IPS-15b (cell line): Measurements from ENCODE around the gene COL21A1.

Experiments used
- H3K27me3 ChIP-seq: one replicate; pipeline ENCODE4 v1.6.1; 2013; ENCODE audit warnings: low read length; ENCODE audit not compliant: control insufficient read depth, insufficient read depth
- H3K36me3 ChIP-seq: one replicate; pipeline ENCODE4 v1.6.1; 2013; ENCODE audit warnings: low read length; ENCODE audit not compliant: control insufficient read depth, insufficient read depth
- H3K4me1 ChIP-seq: one replicate; pipeline ENCODE4 v1.6.1; 2013; ENCODE audit warnings: mild to moderate bottlenecking, low read length; ENCODE audit not compliant: control insufficient read depth, insufficient read depth
- H3K4me3 ChIP-seq: one replicate; pipeline ENCODE4 v1.5.1; 2013; ENCODE audit warnings: low read depth, low read length
- H3K9ac ChIP-seq: one replicate; pipeline ENCODE4 v1.6.1; 2013; ENCODE audit warnings: low read depth, mild to moderate bottlenecking, low read length
- H3K9me3 ChIP-seq: one replicate; pipeline ENCODE4 v1.6.1; 2013; ENCODE audit warnings: mild to moderate bottlenecking, low read length; ENCODE audit not compliant: control insufficient read depth, insufficient read depth

Gene COL21A1

GRCh38 chr6:56040889-56041301, 206.5 kb downstream of the COL21A1 start:
- no peaks in the 10 kb centered on the region for H3K27me3 ChIP-seq
- no peak overlapping the region for H3K9ac ChIP-seq
- no peaks in the 10 kb centered on the region for H3K4me1 ChIP-seq
- no peak overlapping the region for H3K4me3 ChIP-seq
- H3K9me3 ChIP-seq: no peaks in the 10 kb centered on the region
- H3K36me3 ChIP-seq: no peaks in the 10 kb centered on the region

DNA sequence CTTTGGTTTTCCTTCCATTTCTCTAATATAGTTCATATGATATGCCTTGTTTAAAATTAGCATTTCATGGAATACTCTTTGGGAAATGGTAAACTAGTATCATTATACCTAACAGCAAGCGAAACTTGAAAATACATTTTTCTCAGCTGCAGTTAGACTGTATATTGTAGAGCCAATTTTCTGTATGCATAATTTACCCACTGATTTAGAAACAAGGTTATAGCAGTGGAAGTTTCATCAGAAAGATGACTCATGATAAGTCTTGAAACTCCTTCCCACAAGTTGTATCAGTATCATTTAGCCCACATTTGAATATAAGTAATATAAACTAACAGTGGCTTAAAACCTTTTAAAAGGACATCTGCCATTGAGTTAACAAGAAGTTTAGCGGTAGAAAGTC, 207.2 kb downstream of the COL21A1 start:
- Histone ChIP-seq H3K9me3 (no peaks in the 10 kb centered on the region), H3K4me3 (no peak overlapping the region), H3K4me1 (no peaks in the 10 kb centered on the region), H3K9ac (no peak overlapping the region), H3K27me3 (no peaks in the 10 kb centered on the region), H3K36me3 (no peaks in the 10 kb centered on the region)

DNA sequence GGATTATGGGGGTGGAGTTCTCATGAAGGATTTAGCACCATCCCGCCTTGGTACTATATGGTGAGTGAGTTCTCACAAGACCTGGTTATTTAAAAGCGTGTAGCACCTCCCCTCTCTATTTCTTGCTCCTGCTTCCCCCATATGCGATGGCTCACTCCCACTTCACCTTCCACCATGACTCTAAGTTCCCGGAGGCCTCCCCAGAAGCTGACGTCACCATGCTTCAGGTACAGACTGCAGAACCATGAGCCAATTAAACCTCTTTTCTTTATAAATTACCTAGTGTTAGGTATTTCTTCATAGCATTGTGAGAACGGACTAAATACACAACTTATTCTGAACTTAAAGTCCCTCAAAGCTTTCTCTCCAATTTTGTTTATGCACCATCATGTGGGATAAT, 208.6 kb downstream of the COL21A1 start:
- Histone ChIP-seq H3K9ac (no peak overlapping the region), H3K4me3 (no peak overlapping the region), H3K9me3 (no peaks in the 10 kb centered on the region), H3K27me3 (no peaks in the 10 kb centered on the region), H3K4me1 (no peaks in the 10 kb centered on the region), H3K36me3 (no peaks in the 10 kb centered on the region)

DNA sequence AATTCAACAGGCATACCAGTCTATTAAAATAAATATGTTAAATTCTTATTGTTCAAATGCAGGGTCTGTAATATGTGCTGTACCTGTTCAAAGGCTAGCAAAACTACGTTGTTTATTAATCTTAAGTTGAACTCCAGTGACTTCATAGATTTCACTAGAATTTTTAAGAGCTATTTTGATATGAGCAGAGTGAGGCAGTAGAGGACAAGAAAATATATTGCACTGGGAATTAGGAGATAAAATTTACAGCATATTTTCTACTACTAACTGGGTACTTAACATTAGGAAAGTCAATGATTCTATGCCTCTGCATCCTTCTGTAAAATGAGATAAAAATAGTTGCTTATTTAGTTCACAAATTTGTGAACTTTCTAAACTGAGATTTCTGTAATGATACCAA, 209.8 kb downstream of the COL21A1 start:
- Histone ChIP-seq H3K27me3 (no peaks in the 10 kb centered on the region), H3K9ac (no peak overlapping the region), H3K4me3 (no peak overlapping the region), H3K36me3 (no peaks in the 10 kb centered on the region), H3K9me3 (no peaks in the 10 kb centered on the region), H3K4me1 (no peaks in the 10 kb centered on the region)

DNA sequence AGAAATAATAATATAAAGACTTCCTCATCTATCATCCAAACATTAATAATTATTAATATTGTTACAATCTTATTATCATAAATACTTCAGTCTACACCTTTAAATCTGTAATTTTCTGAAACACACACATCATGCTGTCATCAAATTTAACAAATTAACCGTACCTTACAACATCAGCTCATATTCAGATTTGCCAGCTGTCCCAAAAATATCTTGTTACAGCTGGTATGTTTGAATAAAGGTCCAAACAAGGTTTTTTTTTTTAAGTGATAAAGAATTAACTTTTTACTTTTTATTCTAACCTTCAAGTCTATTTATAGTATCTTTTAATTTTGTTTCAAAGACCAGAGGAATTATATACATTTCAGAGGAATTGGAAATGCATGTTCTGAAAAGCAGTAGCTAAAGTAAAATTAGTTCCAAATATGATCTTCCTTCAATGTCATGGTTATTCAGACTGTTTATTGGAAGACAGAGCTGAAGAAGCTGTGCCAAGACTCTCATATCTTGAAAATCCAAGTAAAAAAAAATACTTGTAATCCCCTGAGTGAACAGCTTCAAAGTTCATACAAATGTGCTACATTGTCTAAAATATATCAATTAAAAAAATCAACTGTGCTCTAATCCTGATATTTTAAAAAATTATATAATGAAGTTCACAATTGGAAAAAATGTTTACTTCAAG, 210.3 kb downstream of the COL21A1 start:
- no peaks in the 10 kb centered on the region for H3K27me3 ChIP-seq
- H3K9me3 ChIP-seq: no peaks in the 10 kb centered on the region
- H3K4me1 ChIP-seq: no peaks in the 10 kb centered on the region
- no peak overlapping the region for H3K9ac ChIP-seq
- H3K4me3 ChIP-seq: no peak overlapping the region
- H3K36me3 ChIP-seq: no peaks in the 10 kb centered on the region

DNA sequence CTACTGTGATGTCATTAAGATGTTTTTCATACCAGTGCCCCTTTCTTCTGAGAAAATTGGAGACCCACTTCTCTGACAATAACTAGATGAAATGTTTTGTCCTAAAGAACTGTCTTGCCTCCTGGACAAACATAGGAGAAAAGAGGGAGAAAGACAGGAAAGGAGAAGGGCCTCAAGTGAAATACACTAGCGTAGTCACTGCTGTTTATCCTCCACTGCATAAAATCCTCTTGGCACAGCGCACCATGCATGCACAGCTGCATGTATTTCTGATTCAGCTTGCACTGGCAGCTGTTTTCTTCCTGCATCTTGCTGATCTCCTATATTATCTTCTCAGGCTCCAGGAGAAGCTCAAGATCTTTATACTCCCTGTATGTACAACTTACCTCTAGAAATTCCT, 214.0 kb downstream of the COL21A1 start:
- no peaks in the 10 kb centered on the region for H3K9me3 ChIP-seq
- no peaks in the 10 kb centered on the region for H3K4me1 ChIP-seq
- no peak overlapping the region for H3K9ac ChIP-seq
- no peaks in the 10 kb centered on the region for H3K27me3 ChIP-seq
- H3K4me3 ChIP-seq: no peak overlapping the region
- no peaks in the 10 kb centered on the region for H3K36me3 ChIP-seq

GRCh38 chr6:56032715-56033260, 214.6 kb downstream of the COL21A1 start:
- H3K4me1 ChIP-seq: no peaks in the 10 kb centered on the region
- H3K4me3 ChIP-seq: no peak overlapping the region
- no peaks in the 10 kb centered on the region for H3K27me3 ChIP-seq
- H3K36me3 ChIP-seq: no peaks in the 10 kb centered on the region
- no peaks in the 10 kb centered on the region for H3K9me3 ChIP-seq
- H3K9ac ChIP-seq: no peak overlapping the region

DNA sequence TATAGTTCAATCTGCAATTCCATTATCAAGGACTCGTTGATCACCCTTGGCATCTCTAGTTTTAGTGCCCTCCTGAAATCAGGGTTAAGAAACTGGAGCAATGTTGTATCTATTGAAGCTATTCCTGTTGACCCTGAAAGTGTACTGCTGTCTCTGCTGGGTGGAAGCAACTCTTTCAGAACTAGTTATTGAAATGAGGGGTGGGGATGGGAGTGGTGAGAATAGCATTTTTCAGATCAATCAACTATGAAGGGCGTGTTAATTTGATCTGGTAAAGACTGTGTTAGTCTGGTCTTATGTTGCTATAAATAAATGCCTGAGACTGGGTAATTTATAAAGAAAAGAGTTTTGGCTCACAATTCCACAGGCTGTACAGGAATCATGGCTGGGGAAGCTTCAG, 219.5 kb downstream of the COL21A1 start:
- Histone ChIP-seq H3K4me3 (no peak overlapping the region), H3K9me3 (no peaks in the 10 kb centered on the region), H3K9ac (no peak overlapping the region), H3K36me3 (no peaks in the 10 kb centered on the region), H3K4me1 (no peaks in the 10 kb centered on the region), H3K27me3 (no peaks in the 10 kb centered on the region)

DNA sequence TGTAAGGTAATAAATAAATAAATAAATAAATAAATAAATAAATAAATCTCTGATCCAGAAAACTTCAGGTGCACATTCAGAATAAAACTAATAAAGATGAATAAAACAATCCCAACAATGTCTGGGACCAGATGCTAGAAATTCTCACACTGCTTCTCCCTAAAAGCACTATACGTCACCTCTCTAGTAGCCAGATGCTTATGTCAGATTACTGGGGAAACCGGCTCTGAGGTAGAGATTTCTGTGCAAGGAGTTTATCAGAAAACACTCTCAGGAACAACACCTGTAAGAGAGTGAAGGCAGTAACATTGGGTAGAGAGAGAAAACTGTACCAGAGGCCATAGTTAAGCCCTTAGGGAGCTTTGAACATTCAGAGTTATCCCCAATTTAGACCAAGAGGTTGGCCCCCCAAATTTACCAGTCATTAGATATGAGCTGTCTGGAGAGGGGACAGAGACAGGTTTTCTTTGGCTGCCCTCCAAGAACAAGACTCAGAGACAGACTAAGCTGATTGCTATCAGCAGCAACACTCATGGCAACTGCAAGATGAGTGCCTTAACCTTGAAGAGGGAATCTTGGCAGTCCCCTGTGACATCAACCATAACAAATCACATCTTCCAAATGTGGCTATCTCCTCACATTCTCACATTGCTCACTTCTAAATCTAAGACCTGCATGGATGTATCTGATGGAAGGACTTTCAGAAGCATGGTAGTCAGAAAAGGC, 220.8 kb downstream of the COL21A1 start:
- Histone ChIP-seq H3K9ac (no peak overlapping the region), H3K4me1 (peaks cover 3% of the 10 kb centered on the region), H3K9me3 (no peaks in the 10 kb centered on the region), H3K36me3 (no peaks in the 10 kb centered on the region), H3K4me3 (no peak overlapping the region), H3K27me3 (no peaks in the 10 kb centered on the region)

GRCh38 chr6:56025795-56026194, 221.6 kb downstream of the COL21A1 start:
- Histone ChIP-seq H3K36me3 (no peaks in the 10 kb centered on the region), H3K4me1 (peaks cover 3% of the 10 kb centered on the region), H3K27me3 (no peaks in the 10 kb centered on the region), H3K4me3 (no peak overlapping the region), H3K9me3 (no peaks in the 10 kb centered on the region), H3K9ac (no peak overlapping the region)

DNA sequence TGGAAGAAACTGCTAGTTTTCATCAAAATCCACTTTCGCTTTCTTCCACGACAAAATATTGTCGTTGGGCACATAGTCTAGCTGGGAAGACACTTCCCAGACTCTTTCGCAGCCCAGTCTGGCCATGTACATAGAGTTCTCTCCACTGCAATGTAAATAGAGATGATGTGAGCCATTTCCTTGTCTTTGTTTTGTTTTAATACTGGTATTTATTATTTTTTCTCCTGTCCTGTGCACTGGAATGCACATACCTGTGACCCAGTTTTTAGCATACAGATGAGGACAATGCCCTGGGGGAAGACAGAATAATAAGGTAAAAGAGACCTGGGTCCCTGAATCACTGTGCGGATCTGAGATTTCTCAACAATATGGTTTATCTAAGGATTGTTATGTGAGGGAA, 222.4 kb downstream of the COL21A1 start:
- peaks cover 3% of the 10 kb centered on the region for H3K4me1 ChIP-seq
- H3K4me3 ChIP-seq: no peak overlapping the region
- no peaks in the 10 kb centered on the region for H3K27me3 ChIP-seq
- no peaks in the 10 kb centered on the region for H3K36me3 ChIP-seq
- H3K9me3 ChIP-seq: no peaks in the 10 kb centered on the region
- no peak overlapping the region for H3K9ac ChIP-seq

DNA sequence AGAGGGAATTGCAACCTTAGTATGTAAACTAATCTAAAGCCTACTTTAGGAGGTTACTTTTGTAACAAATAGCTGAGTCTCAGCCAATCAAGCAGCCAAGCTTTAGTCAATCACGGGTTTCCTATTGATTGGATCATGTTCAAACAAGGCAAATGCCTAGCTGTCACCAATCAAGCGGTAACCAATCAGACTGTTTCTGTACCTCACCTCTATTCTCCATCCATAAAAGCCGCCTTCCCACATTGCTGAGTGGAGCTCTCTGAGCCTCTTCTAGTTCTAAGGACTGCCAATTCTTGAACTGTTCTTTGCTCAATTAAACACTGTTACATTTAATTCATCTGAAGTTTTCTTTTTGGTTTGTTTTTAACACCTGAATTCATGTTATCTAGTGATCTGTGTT, 223.6 kb downstream of the COL21A1 start:
- H3K36me3 ChIP-seq: no peaks in the 10 kb centered on the region
- peaks cover 3% of the 10 kb centered on the region for H3K4me1 ChIP-seq
- H3K4me3 ChIP-seq: no peak overlapping the region
- no peak overlapping the region for H3K9ac ChIP-seq
- no peaks in the 10 kb centered on the region for H3K9me3 ChIP-seq
- H3K27me3 ChIP-seq: no peaks in the 10 kb centered on the region
